Endothelial cell of umbilical vein (primary cell): ENCODE data around the gene KCNMB4. TPM values are rescaled to one million over a fixed set of nuclear protein-coding genes. Genes with fewer than 3 reads are reported as not detected.

ENCODE experiments used
- BruUV-seq: library from RNA; stranded (reverse); fragments of 400-500 nt; replicated peaks from 2 replicates; lab custom pipeline; 2021; lab: Mats Ljungman, UMichigan
- CTCF ChIA-PET: fragments of 300-600, 350-600 bp; sonication (Branson Sonifier 250); formaldehyde crosslinking; loops from one replicate; lab custom pipeline; 2021; ENCODE audit warnings: antibody characterized with exemption, inconsistent platforms; lab: Charles Lee
- POLR2A ChIA-PET: fragments of 300-600, 350-600 bp; sonication (Branson Sonifier 250); formaldehyde crosslinking; loops from one replicate; lab custom pipeline; 2021; ENCODE audit warnings: antibody characterized with exemption, inconsistent platforms; lab: Charles Lee
- DNase-seq: peaks from one replicate; pipeline ENCODE4 v3.0.0-alpha.2; 2011; ENCODE audit warnings: low read depth, low spot score
- FAIRE-seq: peaks from 2 replicates; lab custom pipeline; 2011; peaks lifted over from hg19 to GRCh38; lab: Jason Lieb, UNC
- H2AFZ ChIP-seq: 2 replicates; pipeline ENCODE4 v1.6.0; 2012; ENCODE audit warnings: low read depth, low read length, control low read depth, inconsistent platforms
- H3K27ac ChIP-seq: 2 replicates; pipeline ENCODE4 v1.5.1; 2011; ENCODE audit warnings: low read depth, mild to moderate bottlenecking, control low read depth, low read length, moderate library complexity; ENCODE audit not compliant: insufficient read depth
- H3K27me3 ChIP-seq, 2 experiments: 2 replicates each; pipeline versions ENCODE4 v1.6.0 to v1.6.1; 2011; ENCODE audit warnings: low read length in 2 of 2, mixed read lengths in 1 of 2; ENCODE audit not compliant: control insufficient read depth in 2 of 2, insufficient read depth in 2 of 2
- H3K36me3 ChIP-seq, 2 experiments: 2 replicates in 1 of 2; 3 replicates in 1 of 2; pipeline ENCODE4 v1.5.1; 2011; ENCODE audit warnings: low read length in 2 of 2, mild to moderate bottlenecking in 1 of 2, moderate library complexity in 1 of 2; ENCODE audit not compliant: control insufficient read depth in 2 of 2, insufficient read depth in 2 of 2; ENCODE audit errors: extremely low read depth in 1 of 2
- H3K4me1 ChIP-seq: 3 replicates; pipeline ENCODE4 v1.5.1; 2011; ENCODE audit warnings: mild to moderate bottlenecking, low read length; ENCODE audit not compliant: control insufficient read depth, insufficient read depth; ENCODE audit errors: extremely low read depth
- H3K4me2 ChIP-seq: 2 replicates; pipeline ENCODE4 v1.6.1; 2011; ENCODE audit warnings: low read length, control low read depth, mixed read lengths; ENCODE audit not compliant: insufficient read depth
- H3K4me3 ChIP-seq, 3 experiments: fragments of 200-600 bp in 1 of 3; sonication (generic), shearing (Covaris generic) in 1 of 3; replicated peaks in 1 of 3; 2 replicates each; pipeline ENCODE4 v1.5.1; 2011 to 2016; ENCODE audit warnings: control low read depth in 3 of 3, low read length in 3 of 3, mild to moderate bottlenecking in 2 of 3, inconsistent platforms in 1 of 3, low read depth in 1 of 3, moderate library complexity in 1 of 3; ENCODE audit not compliant: insufficient read depth in 1 of 3
- H3K79me2 ChIP-seq: 2 replicates; pipeline ENCODE4 v1.6.0; 2012; ENCODE audit warnings: low read length, inconsistent platforms; ENCODE audit not compliant: control insufficient read depth, insufficient read depth
- H3K9ac ChIP-seq: replicated peaks from 2 replicates; pipeline ENCODE3; 2011; ENCODE audit warnings: low read length, control low read depth; ENCODE audit not compliant: insufficient read depth; ENCODE audit errors: extremely low read depth
- H3K9me1 ChIP-seq: replicated peaks from 3 replicates; pipeline ENCODE4 v1.6.0; 2011; ENCODE audit warnings: mild to moderate bottlenecking, low read length; ENCODE audit not compliant: control insufficient read depth, insufficient read depth; ENCODE audit errors: extremely low read depth
- H3K9me3 ChIP-seq: replicated peaks from 2 replicates; pipeline ENCODE4 v1.5.1; 2012; ENCODE audit warnings: low read length, inconsistent platforms; ENCODE audit not compliant: control insufficient read depth, insufficient read depth
- H4K20me1 ChIP-seq: replicated peaks from 2 replicates; pipeline ENCODE3; 2011; ENCODE audit warnings: mild to moderate bottlenecking, low read length; ENCODE audit not compliant: control insufficient read depth, insufficient read depth; ENCODE audit errors: extremely low read depth
- EZH2 ChIP-seq: IDR thresholded peaks from 2 replicates; pipeline ENCODE4 v1.6.1; 2012; ENCODE audit warnings: borderline replicate concordance, low read depth, mild to moderate bottlenecking, moderate library complexity, low read length, inconsistent platforms; ENCODE audit not compliant: severe bottlenecking
- FOS ChIP-seq: IDR thresholded peaks from 2 replicates; pipeline ENCODE4 v1.6.1; 2011; ENCODE audit warnings: mild to moderate bottlenecking, low read length, moderate library complexity, borderline replicate concordance; ENCODE audit not compliant: insufficient read depth
- GATA2 ChIP-seq: IDR thresholded peaks from 2 replicates; pipeline ENCODE4 v1.7.0; 2011; ENCODE audit warnings: low read depth, mild to moderate bottlenecking, moderate library complexity, mixed read lengths, low read length; ENCODE audit not compliant: insufficient read length, insufficient read depth
- JUN ChIP-seq: IDR thresholded peaks from 2 replicates; pipeline ENCODE4 v1.6.1; 2011; ENCODE audit warnings: borderline replicate concordance, low read depth; ENCODE audit not compliant: insufficient read length, insufficient read depth
- MYC ChIP-seq: IDR thresholded peaks from one replicate; pipeline ENCODE4 v1.6.1; 2011; ENCODE audit warnings: mild to moderate bottlenecking, low read depth, low read length
- POLR2A ChIP-seq: IDR thresholded peaks from 2 replicates; pipeline ENCODE4 v1.6.1; 2012; ENCODE audit warnings: low read depth, mild to moderate bottlenecking, control low read depth, low read length
- POLR2AphosphoS5 ChIP-seq: IDR thresholded peaks from 2 replicates; pipeline ENCODE4 v1.6.1; 2012; ENCODE audit warnings: low read depth, mild to moderate bottlenecking, control low read depth, low read length, moderate library complexity; ENCODE audit not compliant: insufficient read depth
- dilution Hi-C: fragments of 300-500 bp; cut with MboI; formaldehyde crosslinking; loops from one replicate; pipeline ENCODE4 v1.15.0; 2019; ENCODE audit warnings: low sequenced_read_pairs; ENCODE audit not compliant: extremely low pct_ligation_motif_present
- intact Hi-C: fragments of 100-400 bp; cut with micrococcal nuclease; formaldehyde crosslinking; loops from one replicate; pipeline ENCODE4 v1.10.0; 2022
- polyA plus RNA-seq, 4 experiments: library from polyadenylated mRNA; depleted of rRNA in 3 of 4; stranded (reverse) in 3 of 4; unstranded in 1 of 4; fragments of >200 nt; gene quantifications; 2 replicates each; pipeline versions ENCODE4 v1.2.1 to v1.2.3, GENCODE V29; 2011 to 2012; ENCODE audit warnings: missing spikeins in 1 of 4
- total RNA-seq: library from RNA; stranded (reverse); gene quantifications from 2 replicates; pipeline ENCODE4 v1.2.3, GENCODE V29; 2021
- TF ChIP-seq, protein P1 (sequence below), 2 donors: IDR thresholded peaks; 1 replicate in 1 of 2; 2 replicates in 1 of 2; pipeline ENCODE4 v1.5.1; 2011; ENCODE audit warnings: low read length in 2 of 2, mild to moderate bottlenecking in 2 of 2, moderate library complexity in 2 of 2, control low read depth in 1 of 2, inconsistent platforms in 1 of 2, low read depth in 1 of 2; ENCODE audit not compliant: insufficient read depth in 1 of 2; ENCODE audit errors: extremely low read depth in 1 of 2
- TF ChIP-seq, protein P2 (sequence below): IDR thresholded peaks from 2 replicates; pipeline ENCODE4 v1.6.1; 2011; ENCODE audit not compliant: insufficient read depth, insufficient read length

KCNMB4 gene
- total and polyA plus RNA-seq, 2 donors (not counting 3 experiments of a cell fraction or from before 2014, with no cell fraction given) = 0.97 to 2.0 TPM

DNA sequence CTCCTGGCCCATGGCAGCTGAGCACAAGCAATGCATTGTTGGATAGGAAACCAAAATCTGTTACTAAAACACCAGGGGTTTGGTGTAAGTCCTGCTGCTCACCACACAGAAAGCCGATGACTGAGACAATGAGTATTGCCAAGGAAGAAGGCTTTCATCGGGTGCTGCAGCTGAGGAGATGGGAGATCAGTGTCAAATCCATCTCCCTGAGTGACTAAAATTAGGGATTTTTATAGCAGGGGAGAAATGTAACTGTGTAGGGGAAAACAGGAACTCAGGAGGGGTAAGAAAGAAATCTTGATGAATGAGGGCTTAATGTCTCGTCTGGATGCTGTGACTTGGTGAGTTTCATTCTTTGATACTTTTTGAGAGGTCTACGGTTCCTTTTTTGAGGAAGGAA is 97.9 kb downstream of the KCNMB4 start:
- DNase-seq = no peak
- FAIRE-seq = no peak
- intact Hi-C loops = no loop called here
- Histone ChIP-seq H3K4me3 (no peak overlapping the region), H4K20me1 (no peaks in the 10 kb centered on the region), H3K79me2 (no peaks in the 10 kb centered on the region), H3K4me2 (no peak overlapping the region), H3K9me1 (no peaks in the 10 kb centered on the region), H2AFZ (no peak overlapping the region), H3K27me3 (peaks cover 0 to 4% of the 10 kb centered on the region in 2 experiments), H3K27ac (no peak overlapping the region), H3K36me3 (no peaks in the 10 kb centered on the region), H3K9me3 (no peaks in the 10 kb centered on the region), H3K9ac (no peak overlapping the region), H3K4me1 (no peaks in the 10 kb centered on the region)
- ChIA-PET CTCF (no interaction called here), POLR2A (no interaction called here)
- no TSS peak for BruUV-seq
- dilution Hi-C loops = no loop called here
- TF ChIP-seq POLR2AphosphoS5 (no peak), EZH2 (no peak), POLR2A (no peak), GATA2 (no peak), FOS (no peak), JUN (no peak), MYC (no peak)
- TF ChIP-seq, protein P1, sequence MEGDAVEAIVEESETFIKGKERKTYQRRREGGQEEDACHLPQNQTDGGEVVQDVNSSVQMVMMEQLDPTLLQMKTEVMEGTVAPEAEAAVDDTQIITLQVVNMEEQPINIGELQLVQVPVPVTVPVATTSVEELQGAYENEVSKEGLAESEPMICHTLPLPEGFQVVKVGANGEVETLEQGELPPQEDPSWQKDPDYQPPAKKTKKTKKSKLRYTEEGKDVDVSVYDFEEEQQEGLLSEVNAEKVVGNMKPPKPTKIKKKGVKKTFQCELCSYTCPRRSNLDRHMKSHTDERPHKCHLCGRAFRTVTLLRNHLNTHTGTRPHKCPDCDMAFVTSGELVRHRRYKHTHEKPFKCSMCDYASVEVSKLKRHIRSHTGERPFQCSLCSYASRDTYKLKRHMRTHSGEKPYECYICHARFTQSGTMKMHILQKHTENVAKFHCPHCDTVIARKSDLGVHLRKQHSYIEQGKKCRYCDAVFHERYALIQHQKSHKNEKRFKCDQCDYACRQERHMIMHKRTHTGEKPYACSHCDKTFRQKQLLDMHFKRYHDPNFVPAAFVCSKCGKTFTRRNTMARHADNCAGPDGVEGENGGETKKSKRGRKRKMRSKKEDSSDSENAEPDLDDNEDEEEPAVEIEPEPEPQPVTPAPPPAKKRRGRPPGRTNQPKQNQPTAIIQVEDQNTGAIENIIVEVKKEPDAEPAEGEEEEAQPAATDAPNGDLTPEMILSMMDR (IDR thresholded peaks at IDR 0.05; ENCODE audit: extremely low read depth in 1 of 2, insufficient read depth in 1 of 2, low read depth in 1 of 2, low read length in 2 of 2) = no peak
- TF ChIP-seq, protein P2, sequence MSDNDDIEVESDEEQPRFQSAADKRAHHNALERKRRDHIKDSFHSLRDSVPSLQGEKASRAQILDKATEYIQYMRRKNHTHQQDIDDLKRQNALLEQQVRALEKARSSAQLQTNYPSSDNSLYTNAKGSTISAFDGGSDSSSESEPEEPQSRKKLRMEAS = no peak
